Prostate gland (tissue), 2 donors: ENCODE results near the gene INTS14.

Experiments used
- CTCF ChIP-seq, 4 experiments: fragments of 200-600 bp in 2 of 4; fragments of 450-650 bp in 2 of 4; sonication (generic) in 2 of 4; IDR thresholded peaks; 1 replicate in 3 of 4; 2 replicates in 1 of 4; pipeline ENCODE4 v1.5.1; 2016 to 2019; ENCODE audit warnings: antibody characterized with exemption in 4 of 4, mild to moderate bottlenecking in 2 of 4, moderate library complexity in 2 of 4
- POLR2A ChIP-seq: fragments of 450-650 bp; IDR thresholded peaks from one replicate; pipeline ENCODE4 v1.6.1; 2016; ENCODE audit warnings: antibody characterized with exemption, mild to moderate bottlenecking
- POLR2AphosphoS5 ChIP-seq: sonication (generic); formaldehyde crosslinking; IDR thresholded peaks from one replicate; pipeline ENCODE4 v1.6.1; 2017; ENCODE audit warnings: antibody characterized with exemption

- TF ChIP-seq POLR2A (no peak), CTCF (IDR thresholded peaks at IDR 0.05) (no peak), POLR2AphosphoS5 (no peak)
These were observed 39.5 kb upstream of the INTS14 start for GRCh38 chr15:65650312-65651041.
